ENCODE measurements around the gene RSRC1. TPM values are rescaled to one million over a fixed set of nuclear protein-coding genes. Genes with fewer than 3 reads are reported as not detected.

Gene RSRC1
- total and polyA plus RNA-seq, 2 of the 13 experiments (the other 11 are each of a cell fraction or from before 2014, with no cell fraction given), result 4.9 to 63.0 TPM

DNA sequence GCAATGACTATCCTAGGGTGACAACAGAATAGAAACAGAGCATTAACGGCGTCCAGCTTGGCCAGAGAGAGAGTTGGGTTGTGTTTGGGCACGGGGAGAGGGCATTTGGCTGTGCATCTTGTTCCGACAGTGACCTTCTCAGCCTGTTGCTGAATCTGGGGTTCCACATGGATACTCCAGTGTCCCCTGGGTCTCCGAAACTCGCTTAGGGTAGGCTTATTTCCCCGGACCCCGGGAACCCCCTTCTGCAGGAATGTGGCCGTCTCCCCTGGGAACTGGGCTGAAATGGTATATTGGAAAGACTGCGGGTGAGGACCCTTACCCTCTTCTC, 11.6 kb upstream of the RSRC1 start (continued):
- TF ChIP-seq THYN1 (CRISPR knock-in tag; IDR thresholded peaks at IDR 0.05; ENCODE audit: borderline replicate concordance, low read depth), result no peak
- no peak for TF ChIP-seq CCDC6 (CRISPR knock-in tag; IDR thresholded peaks at IDR 0.05)
- TF ChIP-seq CBX1 (IDR thresholded peaks at IDR 0.05; ENCODE audit: low read depth), result no peak
- TF ChIP-seq MAZ (IDR thresholded peaks at IDR 0.05; ENCODE audit: borderline replicate concordance, low read depth, low read length), result no peak
- no peak for TF ChIP-seq MAZ (CRISPR knock-in tag; IDR thresholded peaks at IDR 0.05; ENCODE audit: low read depth)
- TF ChIP-seq ZNF451 (CRISPR knock-in tag; IDR thresholded peaks at IDR 0.05), result no peak
- no peak for TF ChIP-seq ZKSCAN5 (CRISPR knock-in tag; IDR thresholded peaks at IDR 0.05)
- TF ChIP-seq, protein P1, sequence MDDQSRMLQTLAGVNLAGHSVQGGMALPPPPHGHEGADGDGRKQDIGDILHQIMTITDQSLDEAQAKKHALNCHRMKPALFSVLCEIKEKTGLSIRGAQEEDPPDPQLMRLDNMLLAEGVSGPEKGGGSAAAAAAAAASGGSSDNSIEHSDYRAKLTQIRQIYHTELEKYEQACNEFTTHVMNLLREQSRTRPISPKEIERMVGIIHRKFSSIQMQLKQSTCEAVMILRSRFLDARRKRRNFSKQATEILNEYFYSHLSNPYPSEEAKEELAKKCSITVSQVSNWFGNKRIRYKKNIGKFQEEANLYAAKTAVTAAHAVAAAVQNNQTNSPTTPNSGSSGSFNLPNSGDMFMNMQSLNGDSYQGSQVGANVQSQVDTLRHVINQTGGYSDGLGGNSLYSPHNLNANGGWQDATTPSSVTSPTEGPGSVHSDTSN (CRISPR knock-in tag; IDR thresholded peaks at IDR 0.05; ENCODE audit: borderline replicate concordance), result 0 out of 2 replicates have a peak, but pooled peaks have one; percentile 1
- TF ChIP-seq, protein P2, sequence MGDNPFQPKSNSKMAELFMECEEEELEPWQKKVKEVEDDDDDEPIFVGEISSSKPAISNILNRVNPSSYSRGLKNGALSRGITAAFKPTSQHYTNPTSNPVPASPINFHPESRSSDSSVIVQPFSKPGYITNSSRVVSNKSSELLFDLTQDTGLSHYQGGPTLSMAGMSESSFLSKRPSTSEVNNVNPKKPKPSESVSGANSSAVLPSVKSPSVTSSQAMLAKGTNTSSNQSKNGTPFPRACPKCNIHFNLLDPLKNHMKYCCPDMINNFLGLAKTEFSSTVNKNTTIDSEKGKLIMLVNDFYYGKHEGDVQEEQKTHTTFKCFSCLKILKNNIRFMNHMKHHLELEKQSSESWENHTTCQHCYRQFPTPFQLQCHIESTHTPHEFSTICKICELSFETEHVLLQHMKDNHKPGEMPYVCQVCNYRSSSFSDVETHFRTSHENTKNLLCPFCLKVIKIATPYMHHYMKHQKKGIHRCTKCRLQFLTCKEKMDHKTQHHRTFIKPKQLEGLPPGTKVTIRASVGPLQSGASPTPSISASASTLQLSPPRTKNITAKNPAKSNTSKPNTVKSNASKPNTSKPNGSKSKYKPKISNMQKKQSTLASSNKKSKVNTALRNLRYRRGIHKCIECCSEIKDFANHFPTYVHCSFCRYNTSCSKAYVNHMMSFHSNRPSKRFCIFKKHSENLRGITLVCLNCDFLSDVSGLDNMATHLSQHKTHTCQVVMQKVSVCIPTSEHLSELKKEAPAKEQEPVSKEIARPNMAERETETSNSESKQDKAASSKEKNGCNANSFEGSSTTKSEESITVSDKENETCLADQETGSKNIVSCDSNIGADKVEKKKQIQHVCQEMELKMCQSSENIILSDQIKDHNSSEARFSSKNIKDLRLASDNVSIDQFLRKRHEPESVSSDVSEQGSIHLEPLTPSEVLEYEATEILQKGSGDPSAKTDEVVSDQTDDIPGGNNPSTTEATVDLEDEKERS (CRISPR knock-in tag; IDR thresholded peaks at IDR 0.05), result no peak
- no peak for TF ChIP-seq ZNF160 (CRISPR knock-in tag; IDR thresholded peaks at IDR 0.05)
- TF ChIP-seq ZNF614 (CRISPR knock-in tag; IDR thresholded peaks at IDR 0.05; ENCODE audit: borderline replicate concordance), result no peak
- TF ChIP-seq SETDB1 (CRISPR knock-in tag; IDR thresholded peaks at IDR 0.05; ENCODE audit: borderline replicate concordance), result 0 out of 2 replicates have a peak, but pooled peaks have one; percentile 4
- no peak for TF ChIP-seq NCOA2 (CRISPR knock-in tag; IDR thresholded peaks at IDR 0.05)
- no peak for TF ChIP-seq ZNF713 (CRISPR knock-in tag; IDR thresholded peaks at IDR 0.05)
- no peak for TF ChIP-seq ZBTB3 (CRISPR knock-in tag; IDR thresholded peaks at IDR 0.05; ENCODE audit: borderline replicate concordance, low read depth)
- TF ChIP-seq, protein P3, sequence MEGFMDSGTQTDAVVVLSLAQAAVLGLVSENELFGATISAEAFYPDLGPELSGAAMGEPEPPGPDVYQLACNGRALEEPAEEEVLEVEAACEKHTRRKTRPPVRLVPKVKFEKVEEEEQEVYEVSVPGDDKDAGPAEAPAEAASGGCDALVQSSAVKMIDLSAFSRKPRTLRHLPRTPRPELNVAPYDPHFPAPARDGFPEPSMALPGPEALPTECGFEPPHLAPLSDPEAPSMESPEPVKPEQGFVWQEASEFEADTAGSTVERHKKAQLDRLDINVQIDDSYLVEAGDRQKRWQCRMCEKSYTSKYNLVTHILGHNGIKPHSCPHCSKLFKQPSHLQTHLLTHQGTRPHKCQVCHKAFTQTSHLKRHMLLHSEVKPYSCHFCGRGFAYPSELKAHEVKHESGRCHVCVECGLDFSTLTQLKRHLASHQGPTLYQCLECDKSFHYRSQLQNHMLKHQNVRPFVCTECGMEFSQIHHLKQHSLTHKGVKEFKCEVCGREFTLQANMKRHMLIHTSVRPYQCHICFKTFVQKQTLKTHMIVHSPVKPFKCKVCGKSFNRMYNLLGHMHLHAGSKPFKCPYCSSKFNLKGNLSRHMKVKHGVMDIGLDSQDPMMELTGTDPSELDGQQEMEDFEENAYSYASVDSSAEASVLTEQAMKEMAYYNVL (CRISPR knock-in tag; IDR thresholded peaks at IDR 0.05; ENCODE audit: borderline replicate concordance), result no peak
- no peak for TF ChIP-seq ARNT2 (CRISPR knock-in tag; IDR thresholded peaks at IDR 0.05; ENCODE audit: low read depth)
- no peak for TF ChIP-seq AGO2 (optimal IDR thresholded peaks at IDR 0.05; ENCODE audit: low read depth, low read length)
- TF ChIP-seq MIXL1 (CRISPR knock-in tag; IDR thresholded peaks at IDR 0.05), result no peak
- TF ChIP-seq, protein P4, sequence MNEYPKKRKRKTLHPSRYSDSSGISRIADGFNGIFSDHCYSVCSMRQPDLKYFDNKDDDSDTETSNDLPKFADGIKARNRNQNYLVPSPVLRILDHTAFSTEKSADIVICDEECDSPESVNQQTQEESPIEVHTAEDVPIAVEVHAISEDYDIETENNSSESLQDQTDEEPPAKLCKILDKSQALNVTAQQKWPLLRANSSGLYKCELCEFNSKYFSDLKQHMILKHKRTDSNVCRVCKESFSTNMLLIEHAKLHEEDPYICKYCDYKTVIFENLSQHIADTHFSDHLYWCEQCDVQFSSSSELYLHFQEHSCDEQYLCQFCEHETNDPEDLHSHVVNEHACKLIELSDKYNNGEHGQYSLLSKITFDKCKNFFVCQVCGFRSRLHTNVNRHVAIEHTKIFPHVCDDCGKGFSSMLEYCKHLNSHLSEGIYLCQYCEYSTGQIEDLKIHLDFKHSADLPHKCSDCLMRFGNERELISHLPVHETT (CRISPR knock-in tag; conservative IDR thresholded peaks at IDR 0.05), result no peak
- TF ChIP-seq SP140L (CRISPR knock-in tag; IDR thresholded peaks at IDR 0.05; ENCODE audit: borderline replicate concordance), result peak; percentile 18; the same call in 1 of the 2 replicates
- TF ChIP-seq, protein P5, sequence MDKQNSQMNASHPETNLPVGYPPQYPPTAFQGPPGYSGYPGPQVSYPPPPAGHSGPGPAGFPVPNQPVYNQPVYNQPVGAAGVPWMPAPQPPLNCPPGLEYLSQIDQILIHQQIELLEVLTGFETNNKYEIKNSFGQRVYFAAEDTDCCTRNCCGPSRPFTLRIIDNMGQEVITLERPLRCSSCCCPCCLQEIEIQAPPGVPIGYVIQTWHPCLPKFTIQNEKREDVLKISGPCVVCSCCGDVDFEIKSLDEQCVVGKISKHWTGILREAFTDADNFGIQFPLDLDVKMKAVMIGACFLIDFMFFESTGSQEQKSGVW (CRISPR knock-in tag; IDR thresholded peaks at IDR 0.05; ENCODE audit: borderline replicate concordance), result no peak

Measured in HepG2 (cell line).